ENCODE data around the gene ARHGAP6. TPM values are rescaled to one million over a fixed set of nuclear protein-coding genes. Genes with fewer than 3 reads are reported as not detected.

The ARHGAP6 gene
- total RNA-seq, 4 donors from 2014 or later = 17.2 to 47.0 (median 21.6) TPM

DNA sequence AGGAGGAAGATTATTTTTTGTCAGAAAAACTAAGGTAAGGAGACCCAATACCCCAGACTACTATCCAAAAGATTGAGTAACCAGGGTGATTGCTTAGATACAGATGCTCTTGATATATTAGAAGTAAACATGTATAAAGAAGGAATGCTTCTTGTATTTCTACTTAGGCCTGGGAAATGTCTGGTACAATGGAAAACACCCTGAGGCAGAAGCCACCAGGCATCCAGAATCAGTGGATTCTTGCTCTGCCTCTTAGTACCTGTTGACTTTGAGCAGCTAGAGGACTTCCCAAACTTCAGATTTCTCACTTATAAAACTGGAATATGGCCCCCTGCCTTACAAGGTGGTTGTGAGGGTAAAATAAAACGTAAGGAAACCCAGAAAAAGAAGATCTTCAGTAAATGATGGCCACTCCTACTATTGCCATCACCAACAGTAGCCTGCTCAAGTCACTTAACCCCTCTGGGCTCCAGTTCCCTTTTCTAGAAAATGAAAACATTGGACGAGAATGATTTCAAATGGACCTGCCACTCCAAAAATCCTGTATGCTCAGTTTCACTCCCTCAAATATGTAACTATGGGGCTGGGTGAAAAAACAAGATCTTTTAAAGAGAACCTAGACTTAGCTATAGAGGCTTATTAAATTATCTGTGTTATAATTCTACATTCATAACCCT, 315.9 kb downstream of the ARHGAP6 start:
- H3K9me3 ChIP-seq = no peaks in the 10 kb centered on the region
- H3K4me1 ChIP-seq = no peaks in the 10 kb centered on the region
- no peaks in the 10 kb centered on the region for H3K27me3 ChIP-seq
- no peak for TF ChIP-seq POLR2A (IDR thresholded peaks at IDR 0.05)
- TF ChIP-seq, protein P1, sequence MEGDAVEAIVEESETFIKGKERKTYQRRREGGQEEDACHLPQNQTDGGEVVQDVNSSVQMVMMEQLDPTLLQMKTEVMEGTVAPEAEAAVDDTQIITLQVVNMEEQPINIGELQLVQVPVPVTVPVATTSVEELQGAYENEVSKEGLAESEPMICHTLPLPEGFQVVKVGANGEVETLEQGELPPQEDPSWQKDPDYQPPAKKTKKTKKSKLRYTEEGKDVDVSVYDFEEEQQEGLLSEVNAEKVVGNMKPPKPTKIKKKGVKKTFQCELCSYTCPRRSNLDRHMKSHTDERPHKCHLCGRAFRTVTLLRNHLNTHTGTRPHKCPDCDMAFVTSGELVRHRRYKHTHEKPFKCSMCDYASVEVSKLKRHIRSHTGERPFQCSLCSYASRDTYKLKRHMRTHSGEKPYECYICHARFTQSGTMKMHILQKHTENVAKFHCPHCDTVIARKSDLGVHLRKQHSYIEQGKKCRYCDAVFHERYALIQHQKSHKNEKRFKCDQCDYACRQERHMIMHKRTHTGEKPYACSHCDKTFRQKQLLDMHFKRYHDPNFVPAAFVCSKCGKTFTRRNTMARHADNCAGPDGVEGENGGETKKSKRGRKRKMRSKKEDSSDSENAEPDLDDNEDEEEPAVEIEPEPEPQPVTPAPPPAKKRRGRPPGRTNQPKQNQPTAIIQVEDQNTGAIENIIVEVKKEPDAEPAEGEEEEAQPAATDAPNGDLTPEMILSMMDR (IDR thresholded peaks at IDR 0.05) = no peak
- intact Hi-C loops (cut with DNase I; ENCODE audit: low total_unique reads) = no loop called here
- DNase-seq = no peak
- H3K36me3 ChIP-seq = no peaks in the 10 kb centered on the region
- H3K27ac ChIP-seq = peak overlapping the region in 1 of 2 donors; percentile 11
- no peak overlapping the region for H3K4me3 ChIP-seq

DNA sequence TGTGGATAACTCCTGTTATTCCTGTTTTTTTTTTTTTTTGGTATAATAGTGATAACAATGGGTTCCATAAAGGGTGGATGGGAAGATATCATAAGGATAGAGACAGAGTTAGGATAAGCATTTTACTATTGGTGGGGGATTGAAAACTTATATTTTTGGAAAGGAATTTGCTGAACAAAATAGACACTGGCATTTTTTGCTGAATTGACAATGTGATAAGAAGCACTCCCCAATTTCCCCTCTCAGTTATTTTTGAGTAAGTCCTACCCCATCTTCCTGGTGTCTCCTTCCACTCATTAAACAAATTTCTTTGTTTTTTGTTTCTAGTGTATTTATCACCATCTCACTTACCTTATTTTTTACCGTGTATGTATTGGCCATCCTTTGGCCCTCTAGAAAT, 316.7 kb downstream of the ARHGAP6 start:
- no peak overlapping the region for H3K27ac ChIP-seq

DNA sequence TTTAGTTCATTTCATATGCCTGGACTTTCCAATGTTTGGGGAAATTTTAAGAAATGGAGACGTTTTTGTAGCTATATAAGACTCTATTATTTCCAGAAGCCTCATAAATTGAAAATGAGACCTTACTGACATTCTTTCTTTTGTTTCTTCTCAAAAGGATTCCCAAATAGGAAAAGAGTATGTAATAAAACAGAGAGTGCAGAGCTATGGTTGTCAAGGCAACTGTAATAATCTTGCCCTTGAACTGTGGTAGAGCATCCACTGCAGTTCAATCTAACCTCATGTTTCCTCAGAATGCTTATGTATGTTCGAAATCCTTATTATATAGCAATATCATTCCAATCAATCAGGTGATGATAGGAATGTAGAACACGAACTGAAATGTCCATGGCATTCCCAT, 318.4 kb downstream of the ARHGAP6 start:
- no peaks in the 10 kb centered on the region for H3K36me3 ChIP-seq
- H3K27me3 ChIP-seq = no peaks in the 10 kb centered on the region
- H3K27ac ChIP-seq = no peak overlapping the region
- H3K9me3 ChIP-seq = no peaks in the 10 kb centered on the region
- no peak overlapping the region for H3K4me3 ChIP-seq
- intact Hi-C loops (cut with DNase I; ENCODE audit: low total_unique reads) = no loop called here
- no peak for DNase-seq
- no peaks in the 10 kb centered on the region for H3K4me1 ChIP-seq
- TF ChIP-seq, protein P1 (IDR thresholded peaks at IDR 0.05) = no peak
- no peak for TF ChIP-seq POLR2A (IDR thresholded peaks at IDR 0.05)

More for the DNA sequence above, 316.7 kb downstream of the ARHGAP6 start:
- Histone ChIP-seq H3K36me3 (no peaks in the 10 kb centered on the region), H3K9me3 (no peaks in the 10 kb centered on the region), H3K4me3 (no peak overlapping the region), H3K4me1 (no peaks in the 10 kb centered on the region), H3K27me3 (no peaks in the 10 kb centered on the region)
- no peak for DNase-seq
- intact Hi-C loops (cut with DNase I; ENCODE audit: low total_unique reads) = no loop called here
- TF ChIP-seq, protein P1 (IDR thresholded peaks at IDR 0.05) = no peak
- no peak for TF ChIP-seq POLR2A (IDR thresholded peaks at IDR 0.05)

DNA sequence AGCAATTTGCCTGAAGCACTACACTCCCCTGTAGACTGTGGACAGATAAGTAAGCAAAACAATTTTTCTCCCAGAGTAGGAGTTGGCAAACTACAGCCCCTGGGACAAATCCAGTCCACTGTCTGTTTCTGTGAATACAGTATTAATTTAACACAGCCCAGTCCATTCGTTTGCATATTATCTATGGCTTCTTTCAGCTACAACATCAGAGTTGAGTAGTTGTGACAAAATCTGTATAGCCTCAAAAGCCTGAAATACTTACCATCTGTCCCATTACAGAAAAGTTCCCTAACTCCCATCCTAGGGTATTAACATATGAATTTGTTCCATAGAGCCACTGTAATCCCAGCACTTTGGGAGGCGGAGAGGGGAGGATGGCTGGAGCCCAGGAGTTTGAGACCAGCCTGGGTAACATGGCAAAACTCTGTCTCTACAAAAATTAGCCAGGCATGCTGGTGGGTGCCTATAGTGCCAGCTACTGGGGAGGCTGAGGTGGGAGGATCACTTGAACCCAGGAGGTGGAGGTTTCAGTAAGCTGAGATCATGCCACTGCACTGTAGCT, 319.5 kb downstream of the ARHGAP6 start:
- no peaks in the 10 kb centered on the region for H3K27me3 ChIP-seq
- no peak overlapping the region for H3K27ac ChIP-seq
- intact Hi-C loops (cut with DNase I; ENCODE audit: low total_unique reads) = no loop called here

DNA sequence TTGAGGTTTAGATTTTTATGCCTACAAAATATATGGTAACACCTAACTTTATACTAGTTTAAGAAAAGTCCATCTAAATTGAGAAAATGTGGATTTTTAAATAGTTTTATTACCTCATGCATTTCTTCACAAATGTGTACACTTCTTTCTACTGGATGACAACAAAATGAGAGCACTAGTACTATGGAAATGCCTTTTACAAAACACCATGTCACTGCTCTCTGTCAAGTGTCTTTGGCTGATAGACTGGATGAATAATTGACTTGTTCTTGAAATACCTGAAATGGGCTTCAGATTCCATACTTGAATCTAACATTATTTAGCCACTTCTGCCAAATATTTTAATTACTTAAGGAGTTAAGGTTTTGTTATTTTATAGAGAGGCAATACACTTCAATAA, 323.0 kb downstream of the ARHGAP6 start:
- Histone ChIP-seq H3K27me3 (no peaks in the 10 kb centered on the region), H3K36me3 (no peaks in the 10 kb centered on the region), H3K9me3 (no peaks in the 10 kb centered on the region), H3K4me3 (no peak overlapping the region), H3K4me1 (no peaks in the 10 kb centered on the region), H3K27ac (no peak overlapping the region)
- DNase-seq = no peak
- TF ChIP-seq, protein P1 (IDR thresholded peaks at IDR 0.05) = no peak
- TF ChIP-seq POLR2A (IDR thresholded peaks at IDR 0.05) = no peak
- intact Hi-C loops (cut with DNase I; ENCODE audit: low total_unique reads) = no loop called here

More for the DNA sequence above, 319.5 kb downstream of the ARHGAP6 start:
- H3K4me3 ChIP-seq = no peak overlapping the region
- DNase-seq = no peak
- no peak for TF ChIP-seq POLR2A (IDR thresholded peaks at IDR 0.05)
- TF ChIP-seq, protein P1 (IDR thresholded peaks at IDR 0.05) = no peak
- H3K4me1 ChIP-seq = no peaks in the 10 kb centered on the region
- no peaks in the 10 kb centered on the region for H3K36me3 ChIP-seq
- H3K9me3 ChIP-seq = no peaks in the 10 kb centered on the region

All from uterus (tissue), 4 donors.